Posterior cingulate gyrus (tissue), 11 donors: ENCODE data around the gene VIT.
A peak's percentile ranks its signal among the peaks of the same experiment; 100 is the strongest.

Experiments used
- DNase-seq, 10 donors: peaks; one replicate each; pipeline versions ENCODE4 v3.0.0 to v3.0.0-alpha.2; 2020 to 2021; ENCODE audit warnings: mixed read lengths in 3 of 10
- intact Hi-C: fragments of 100-400 bp; cut with DNase I; formaldehyde crosslinking; loops from one replicate; pipeline ENCODE4 v1.15.1; 2023

Gene VIT

GRCh38 chr2:36839976-36840617, 143.6 kb downstream of the VIT start:
- intact Hi-C loops: no loop called here
- DNase-seq: no peak

- intact Hi-C loops: no loop called here
- DNase-seq: no peak
These were observed 147.3 kb downstream of the VIT start for GRCh38 chr2:36843838-36844237.

- no peak for DNase-seq
- intact Hi-C loops: no loop called here
These were observed 152.8 kb downstream of the VIT start for GRCh38 chr2:36849265-36849664.

- intact Hi-C loops: no loop called here
- DNase-seq: no peak
These were observed 157.7 kb downstream of the VIT start for GRCh38 chr2:36854241-36854640.

GRCh38 chr2:36855429-36855828, 158.9 kb downstream of the VIT start:
- intact Hi-C loops: no loop called here
- no peak for DNase-seq

DNA sequence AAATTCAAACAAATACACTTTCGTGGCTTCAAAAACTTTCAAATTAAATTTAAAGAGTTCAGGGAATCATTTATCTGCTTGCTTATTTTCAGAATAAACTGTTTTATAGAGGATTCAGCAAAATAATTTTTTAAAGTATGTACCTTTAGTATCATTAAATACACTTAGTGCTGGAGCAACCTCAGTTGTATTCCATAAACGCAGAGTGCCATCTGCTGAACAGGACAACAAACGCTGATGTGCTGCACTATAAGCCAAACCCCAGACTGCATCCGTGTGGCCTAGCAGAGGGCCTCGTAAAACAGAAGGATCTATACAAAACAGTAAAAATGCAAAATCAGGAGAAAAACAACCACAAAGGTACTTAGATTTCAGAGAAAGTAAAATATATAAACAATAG, 161.2 kb downstream of the VIT start:
- intact Hi-C loops: no loop called here
- peak in 4 of 10 donors; percentile 15 to 58 (median 21) for DNase-seq

DNA sequence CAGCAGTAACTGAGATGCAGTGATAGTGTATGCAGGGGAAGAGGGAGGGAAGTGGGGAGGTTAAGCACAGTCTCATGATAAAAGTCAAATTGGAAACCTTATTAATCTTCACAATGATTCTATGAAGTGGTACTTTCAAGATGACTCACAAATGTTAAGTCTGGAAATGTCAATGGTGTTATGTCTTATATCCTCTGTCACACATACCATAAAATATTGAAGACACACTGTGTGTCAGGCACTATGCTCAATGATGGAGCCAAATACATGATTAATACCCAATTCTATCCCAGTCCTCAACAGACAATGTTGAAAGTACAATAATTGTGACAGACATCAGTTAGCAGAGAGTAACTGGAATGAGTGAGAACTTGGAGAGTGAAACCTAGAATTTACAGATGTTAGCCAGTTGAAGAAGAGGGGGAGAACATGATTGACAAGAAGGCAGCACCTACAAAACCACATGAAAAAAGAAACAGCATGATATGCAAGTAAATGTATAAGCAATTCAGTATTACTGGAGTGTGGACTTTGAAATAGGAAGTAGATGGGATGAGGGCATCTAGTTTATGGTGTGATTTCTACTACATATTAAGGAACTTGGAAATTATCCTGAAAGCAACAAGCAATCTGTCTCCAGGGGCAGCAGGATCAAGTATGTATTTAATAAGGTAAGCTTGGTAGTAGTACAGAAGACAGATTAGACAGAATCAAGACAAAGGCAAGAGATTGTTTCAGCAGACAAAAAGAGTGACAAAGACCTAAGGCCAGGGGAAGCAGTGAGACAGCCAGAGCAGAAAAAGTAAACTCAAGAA, 162.3 kb downstream of the VIT start:
- DNase-seq: no peak
- intact Hi-C loops: no loop called here

DNA sequence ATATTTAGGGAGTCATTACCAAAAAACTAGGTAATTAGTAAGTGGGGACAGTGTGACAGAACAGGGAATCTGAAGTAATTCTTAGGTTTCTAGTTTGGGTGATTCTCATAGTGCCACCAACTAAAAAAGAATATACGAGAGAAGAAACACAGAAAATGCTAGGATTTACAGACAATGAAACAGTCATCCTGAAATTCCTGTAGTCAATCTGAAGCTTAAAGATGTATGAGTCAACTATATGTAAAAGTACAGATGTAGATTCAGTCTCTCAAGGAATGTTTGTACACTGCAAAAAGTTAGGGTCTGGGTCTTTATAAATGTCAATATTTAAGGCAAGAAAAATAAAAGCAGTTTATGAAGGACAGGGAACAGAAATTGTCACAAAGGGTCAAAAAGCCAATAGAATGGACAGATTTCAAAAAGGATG, 162.9 kb downstream of the VIT start:
- intact Hi-C loops: no loop called here
- no peak for DNase-seq

GRCh38 chr2:36861896-36862295, 165.4 kb downstream of the VIT start:
- DNase-seq: no peak
- intact Hi-C loops: no loop called here
